GM23248 (cell line): ENCODE measurements around the gene BAIAP2L2. TPM values are rescaled to one million over a fixed set of nuclear protein-coding genes. Genes with fewer than 3 reads are reported as not detected.

Source experiments
- DNase-seq: peaks from one replicate; pipeline ENCODE4 v3.0.0-alpha.2; 2015
- H2AFZ ChIP-seq: fragments of 200-600 bp; sonication (generic); 2 replicates; pipeline ENCODE4 v1.6.1; 2016; ENCODE audit warnings: antibody characterized with exemption
- H3F3A ChIP-seq: fragments of 200-600 bp; sonication (generic); 2 replicates; pipeline ENCODE4 v1.6.1; 2016; ENCODE audit warnings: mild to moderate bottlenecking, antibody characterized with exemption, mixed run types; ENCODE audit not compliant: insufficient read depth
- H3K27ac ChIP-seq: fragments of 200-600 bp; sonication (generic); 2 replicates; pipeline ENCODE4 v1.5.1; 2016; ENCODE audit warnings: mild to moderate bottlenecking
- H3K27me3 ChIP-seq: fragments of 200-600 bp; sonication (generic); replicated peaks from 2 replicates; pipeline ENCODE4 v1.6.1; 2016; ENCODE audit warnings: mild to moderate bottlenecking; ENCODE audit not compliant: insufficient read depth
- H3K36me3 ChIP-seq: fragments of 200-600 bp; sonication (generic); 2 replicates; pipeline ENCODE4 v1.6.1; 2016; ENCODE audit warnings: low read depth, mild to moderate bottlenecking
- H3K4me1 ChIP-seq: fragments of 200-600 bp; sonication (generic); 2 replicates; pipeline ENCODE4 v1.6.1; 2016; ENCODE audit warnings: mild to moderate bottlenecking; ENCODE audit not compliant: insufficient read depth
- H3K4me2 ChIP-seq: fragments of 200-600 bp; sonication (generic); one replicate; pipeline ENCODE4 v1.6.1; 2016; ENCODE audit warnings: mild to moderate bottlenecking; ENCODE audit not compliant: unreplicated experiment
- H3K4me3 ChIP-seq: fragments of 200-600 bp; sonication (generic); 2 replicates; pipeline ENCODE4 v1.5.1; 2016; ENCODE audit warnings: mild to moderate bottlenecking
- H3K79me2 ChIP-seq: fragments of 200-600 bp; sonication (generic); 2 replicates; pipeline ENCODE4 v1.6.1; 2016; ENCODE audit warnings: mild to moderate bottlenecking; ENCODE audit not compliant: insufficient read depth
- H3K9ac ChIP-seq: fragments of 200-600 bp; sonication (generic); 2 replicates; pipeline ENCODE4 v1.6.1; 2016; ENCODE audit warnings: mild to moderate bottlenecking
- H3K9me2 ChIP-seq: fragments of 200-600 bp; sonication (generic); 2 replicates; pipeline ENCODE4 v1.6.1; 2016; ENCODE audit warnings: mixed run types, mild to moderate bottlenecking, moderate library complexity; ENCODE audit not compliant: insufficient read depth
- H3K9me3 ChIP-seq: fragments of 200-600 bp; sonication (generic); one replicate; pipeline ENCODE4 v1.6.1; 2017; ENCODE audit warnings: low read depth
- H4K20me1 ChIP-seq: fragments of 200-600 bp; sonication (generic); 2 replicates; pipeline ENCODE4 v1.6.0; 2016; ENCODE audit not compliant: insufficient read depth
- EZH2 ChIP-seq: fragments of 200-600 bp; sonication (generic); IDR thresholded peaks from 2 replicates; pipeline ENCODE4 v1.6.1; 2018; ENCODE audit warnings: antibody characterized with exemption, mild to moderate bottlenecking; ENCODE audit not compliant: insufficient read depth, poor library complexity, severe bottlenecking
- EZH2phosphoT487 ChIP-seq: fragments of 200-600 bp; sonication (generic); IDR thresholded peaks from 2 replicates; pipeline ENCODE4 v1.6.1; 2018; ENCODE audit warnings: antibody characterized with exemption, moderate library complexity, mild to moderate bottlenecking, low read depth; ENCODE audit not compliant: insufficient read depth
- WGBS, 2 experiments: methylation state at CpG; one replicate each; pipeline ENCODE4 v1.1.6; 2015 to 2017; ENCODE audit warnings: low lambda C conversion rate in 2 of 2, low coverage in 1 of 2; ENCODE audit errors: missing lambda C conversion rate in 2 of 2; 5-methylcytosine and 5-hydroxymethylcytosine counted together
- in situ Hi-C: fragments of 300-500 bp; cut with MboI; formaldehyde crosslinking; loops from 2 replicates; pipeline ENCODE4 v1.15.0; 2020
- polyA plus RNA-seq: library from polyadenylated mRNA; unstranded; fragments of >200 nt; fragmentation: Nextera tagmentation; extraction: Ambion mirVana; gene quantifications from 2 replicates; pipeline ENCODE4 v1.2.1, GENCODE V29; 2016
- total RNA-seq: library from RNA; depleted of rRNA; stranded (reverse); fragments of >200 nt; shearing (Covaris generic); gene quantifications from 2 replicates; pipeline ENCODE4 v1.2.3, GENCODE V29; 2014

BAIAP2L2 gene
- total and polyA plus RNA-seq, 2 experiments from 2014 or later, result 12.6 to 13.4 TPM

GRCh38 chr22:38126928-38127668 lies 16.6 kb upstream of the BAIAP2L2 start:
- no peak overlapping the region for H3K4me3 ChIP-seq
- TF ChIP-seq EZH2phosphoT487 (no peak), EZH2 (no peak)
- no peak overlapping the region for H3K9ac ChIP-seq
- H3K27ac ChIP-seq, result no peak overlapping the region
- H3F3A ChIP-seq, result no peaks in the 10 kb centered on the region
- in situ Hi-C loops, result no loop called here
- H3K27me3 ChIP-seq, result no peaks in the 10 kb centered on the region
- no peaks in the 10 kb centered on the region for H3K9me2 ChIP-seq
- no peaks in the 10 kb centered on the region for H3K9me3 ChIP-seq
- no peaks in the 10 kb centered on the region for H3K36me3 ChIP-seq
- H2AFZ ChIP-seq, result no peak overlapping the region
- H3K79me2 ChIP-seq, result no peaks in the 10 kb centered on the region
- no peaks in the 10 kb centered on the region for H3K4me1 ChIP-seq
- no peak overlapping the region for H3K4me2 ChIP-seq
- H4K20me1 ChIP-seq, result no peaks in the 10 kb centered on the region
- DNase-seq, result no peak
- WGBS, 2 experiments, result 87 to 90% methylated on average over 20 to 23 of the region's 23 CpGs

DNA sequence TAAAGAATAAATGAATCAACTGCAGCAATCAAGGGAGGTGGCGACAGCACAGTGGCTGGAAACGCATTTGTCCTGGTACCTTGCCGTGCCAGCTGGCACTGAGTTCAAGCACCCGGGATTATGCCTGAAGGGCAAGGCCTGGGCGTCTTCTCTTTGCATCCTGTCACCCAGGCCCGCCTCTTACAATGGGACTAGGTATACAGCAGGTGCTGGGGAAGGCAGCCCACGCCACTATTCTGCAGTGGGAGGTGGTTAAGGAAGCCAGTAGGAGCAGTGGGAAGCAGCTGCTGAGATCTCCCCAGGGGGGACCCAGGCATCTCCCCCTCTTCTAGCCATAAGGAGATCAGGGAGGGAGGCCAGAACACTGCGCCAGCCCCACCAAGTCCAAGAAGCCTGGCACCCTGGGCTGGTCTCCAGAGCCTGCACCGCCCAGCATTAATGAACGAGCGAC lies 15.3 kb upstream of the BAIAP2L2 start:
- in situ Hi-C loops, result no loop called here
- Histone ChIP-seq H3K36me3 (no peaks in the 10 kb centered on the region), H3K79me2 (no peaks in the 10 kb centered on the region), H3K4me3 (no peak overlapping the region), H3K27me3 (no peaks in the 10 kb centered on the region), H4K20me1 (no peaks in the 10 kb centered on the region), H3K27ac (no peak overlapping the region), H3K9me3 (no peaks in the 10 kb centered on the region), H3K4me2 (no peak overlapping the region), H2AFZ (no peak overlapping the region), H3K9ac (no peak overlapping the region), H3F3A (no peaks in the 10 kb centered on the region), H3K4me1 (no peaks in the 10 kb centered on the region), H3K9me2 (no peaks in the 10 kb centered on the region)
- no peak for TF ChIP-seq EZH2
- no peak for DNase-seq
- 80 to 81% methylated on average over 11 of the region's 11 CpGs for WGBS, 2 experiments

DNA sequence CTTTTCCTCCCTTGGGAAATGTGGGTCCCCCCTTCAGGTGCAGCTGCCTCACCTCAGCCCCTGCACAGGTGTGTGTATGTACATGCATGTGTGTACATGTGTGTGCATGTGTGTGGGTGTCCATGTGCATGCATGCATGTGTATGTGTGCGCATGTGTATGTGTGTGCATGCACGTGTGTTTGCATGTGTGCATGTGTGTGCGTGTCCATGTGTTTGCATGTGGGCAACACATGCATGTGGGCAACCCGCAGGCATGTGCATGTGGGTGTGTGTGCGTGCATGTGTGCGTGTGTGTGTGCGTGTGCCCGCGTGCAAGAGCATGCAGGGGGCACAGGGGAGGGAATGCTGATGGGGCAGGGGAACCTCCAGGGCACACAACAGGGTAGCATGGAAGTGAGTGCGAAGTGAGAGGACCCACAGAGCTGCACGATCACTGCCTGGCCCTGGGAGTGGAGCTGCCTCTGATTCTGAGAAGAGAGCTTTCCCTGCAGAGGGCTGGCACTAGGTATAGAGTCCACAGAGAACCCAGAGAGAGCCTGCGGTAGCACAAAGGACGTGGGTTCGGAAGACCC lies 14.6 kb upstream of the BAIAP2L2 start:
- TF ChIP-seq EZH2phosphoT487 (no peak), EZH2 (no peak)
- no peak overlapping the region for H3K27ac ChIP-seq
- no peaks in the 10 kb centered on the region for H3K4me1 ChIP-seq
- no peak overlapping the region for H3K4me2 ChIP-seq
- H4K20me1 ChIP-seq, result no peaks in the 10 kb centered on the region
- H3K9me2 ChIP-seq, result no peaks in the 10 kb centered on the region
- H3F3A ChIP-seq, result no peaks in the 10 kb centered on the region
- H3K36me3 ChIP-seq, result no peaks in the 10 kb centered on the region
- H3K4me3 ChIP-seq, result no peak overlapping the region
- in situ Hi-C loops, result no loop called here
- 86 to 93% methylated on average over 12 to 14 of the region's 14 CpGs for WGBS, 2 experiments
- no peak overlapping the region for H3K9ac ChIP-seq
- no peak for DNase-seq
- H3K79me2 ChIP-seq, result no peaks in the 10 kb centered on the region
- H2AFZ ChIP-seq, result no peak overlapping the region
- H3K27me3 ChIP-seq, result no peaks in the 10 kb centered on the region
- H3K9me3 ChIP-seq, result no peaks in the 10 kb centered on the region

GRCh38 chr22:38124236-38124974 lies 13.9 kb upstream of the BAIAP2L2 start:
- Histone ChIP-seq H3F3A (no peaks in the 10 kb centered on the region), H3K4me2 (no peak overlapping the region), H3K36me3 (no peaks in the 10 kb centered on the region), H3K4me1 (no peaks in the 10 kb centered on the region), H3K79me2 (no peaks in the 10 kb centered on the region), H3K9me2 (no peaks in the 10 kb centered on the region), H3K9ac (no peak overlapping the region), H2AFZ (no peak overlapping the region), H4K20me1 (no peaks in the 10 kb centered on the region), H3K4me3 (no peak overlapping the region), H3K27me3 (no peaks in the 10 kb centered on the region), H3K9me3 (no peaks in the 10 kb centered on the region), H3K27ac (no peak overlapping the region)
- DNase-seq, result no peak
- TF ChIP-seq EZH2, result no peak
- no peak for TF ChIP-seq EZH2phosphoT487
- in situ Hi-C loops, result no loop called here
- 88 to 92% methylated on average over 21 of the region's 21 CpGs for WGBS, 2 experiments
